Hematopoietic multipotent progenitor cell (in vitro differentiated cells): Measurements from ENCODE around the gene ARMS2. TPM values are rescaled to one million over a fixed set of nuclear protein-coding genes. Genes with fewer than 3 reads are reported as not detected.

Experiments used
- small RNA-seq: library from RNA; depleted of rRNA; stranded (forward); fragments of <200 nt; gene quantifications from one replicate; pipeline ENCODE3, GENCODE V24; 2012
- total RNA-seq: library from RNA; depleted of rRNA; stranded (reverse); fragments of >200 nt; gene quantifications from one replicate; pipeline ENCODE4 v1.2.3, GENCODE V29; 2012

ARMS2 gene
- total RNA-seq, 1 donor = not detected

Small RNA genes lying within 50 kb of the gene (small RNA-seq; reads per million reads assigned to genes)
- 0.47 reads per million for gene MIR3941

Other genes starting within 250 kb of the ARMS2 start
- gene BTBD16, start 183.4 kb upstream of the ARMS2 start, total RNA-seq = not detected
- 3.0 TPM for gene PLEKHA1, start 79.9 kb upstream of the ARMS2 start, total RNA-seq
- gene HTRA1, start 6.9 kb downstream of the ARMS2 start, total RNA-seq = under 0.01 TPM
- gene DMBT1, start 106.1 kb downstream of the ARMS2 start, total RNA-seq = under 0.01 TPM
- gene C10orf120, start 245.2 kb downstream of the ARMS2 start, total RNA-seq = not detected